CD4-positive, alpha-beta T cell treated with Interleukin-12 subunit alpha and Interleukin-12 subunit beta, for 1 hour (primary cell): Measurements from ENCODE around the gene ASB13.

Experiments
- DNase-seq: peaks from one replicate; pipeline ENCODE4 v3.0.0-alpha.2; 2020

ASB13 gene

GRCh38 chr10:5668429-5668828 lies 2.0 kb upstream of the ASB13 start:
- DNase-seq = no peak

DNA sequence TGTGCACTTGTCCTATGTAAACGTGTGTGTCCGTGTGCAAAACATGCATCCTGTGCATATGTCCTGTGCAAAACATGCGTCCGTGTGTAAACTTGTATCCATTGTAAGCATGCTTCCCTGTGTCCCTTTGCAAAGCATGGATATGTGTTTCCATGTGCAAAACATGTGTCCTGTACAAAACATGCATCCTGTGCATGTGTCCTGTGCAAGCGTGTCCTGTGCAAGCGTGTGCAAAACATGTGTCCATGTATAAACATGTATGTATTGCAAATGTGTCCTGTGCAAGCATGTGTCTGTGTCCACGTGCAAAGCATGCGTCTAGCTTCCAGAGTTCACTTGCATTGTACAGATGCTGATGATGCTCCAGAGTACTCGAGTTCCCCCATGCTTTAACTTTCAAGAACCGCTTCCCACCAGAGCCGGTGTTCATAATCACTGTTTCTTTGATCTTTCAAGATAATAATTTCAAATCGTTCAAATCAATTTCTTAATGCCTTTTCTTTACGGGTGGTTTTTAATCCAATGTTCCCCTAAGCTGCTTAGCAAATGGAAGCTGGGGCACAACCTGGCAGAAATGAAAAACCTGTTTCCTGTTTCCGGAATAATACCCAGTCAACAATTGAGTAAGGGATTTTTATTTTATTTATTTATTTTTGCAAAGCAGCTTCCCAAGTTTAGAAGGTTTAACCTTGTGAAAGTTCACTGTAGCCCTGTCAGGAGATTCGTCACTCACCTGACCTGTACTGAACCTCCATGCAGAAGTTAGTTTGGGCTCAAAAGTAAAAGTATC lies 641 bp upstream of the ASB13 start:
- no peak for DNase-seq

DNA sequence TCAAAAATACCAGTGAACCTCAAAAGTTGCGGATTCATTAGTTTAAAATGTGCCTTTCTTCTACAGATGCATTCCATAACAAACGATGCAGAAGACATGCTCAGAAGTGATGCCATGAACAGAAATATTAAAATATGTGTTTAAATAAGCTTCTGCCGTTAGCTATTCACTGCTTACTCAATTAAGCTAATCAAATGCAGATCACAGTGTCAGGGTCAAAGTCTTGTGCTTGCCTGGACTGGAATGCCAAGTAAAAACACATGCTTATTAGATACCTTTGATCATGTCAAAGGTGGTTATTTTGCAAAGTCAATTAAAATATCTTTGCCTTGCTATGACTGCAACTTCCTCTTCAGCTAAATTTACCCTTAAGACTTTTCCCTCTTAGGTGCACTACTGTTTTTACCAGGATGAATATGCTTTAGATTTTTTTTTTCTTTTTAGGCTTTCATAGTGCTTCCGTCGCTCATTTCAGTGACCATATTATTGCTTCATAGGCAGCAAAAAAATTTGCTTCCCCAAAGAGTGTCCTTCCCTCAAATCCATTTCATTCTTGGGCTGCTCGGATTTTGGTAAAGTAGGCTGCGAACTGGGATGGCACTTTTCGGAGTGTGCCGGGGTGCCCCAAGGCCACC lies 905 bp downstream of the ASB13 start:
- DNase-seq = no peak

- DNase-seq = no peak
These were observed 2.5 kb downstream of the ASB13 start for GRCh38 chr10:5663692-5664427.

DNA sequence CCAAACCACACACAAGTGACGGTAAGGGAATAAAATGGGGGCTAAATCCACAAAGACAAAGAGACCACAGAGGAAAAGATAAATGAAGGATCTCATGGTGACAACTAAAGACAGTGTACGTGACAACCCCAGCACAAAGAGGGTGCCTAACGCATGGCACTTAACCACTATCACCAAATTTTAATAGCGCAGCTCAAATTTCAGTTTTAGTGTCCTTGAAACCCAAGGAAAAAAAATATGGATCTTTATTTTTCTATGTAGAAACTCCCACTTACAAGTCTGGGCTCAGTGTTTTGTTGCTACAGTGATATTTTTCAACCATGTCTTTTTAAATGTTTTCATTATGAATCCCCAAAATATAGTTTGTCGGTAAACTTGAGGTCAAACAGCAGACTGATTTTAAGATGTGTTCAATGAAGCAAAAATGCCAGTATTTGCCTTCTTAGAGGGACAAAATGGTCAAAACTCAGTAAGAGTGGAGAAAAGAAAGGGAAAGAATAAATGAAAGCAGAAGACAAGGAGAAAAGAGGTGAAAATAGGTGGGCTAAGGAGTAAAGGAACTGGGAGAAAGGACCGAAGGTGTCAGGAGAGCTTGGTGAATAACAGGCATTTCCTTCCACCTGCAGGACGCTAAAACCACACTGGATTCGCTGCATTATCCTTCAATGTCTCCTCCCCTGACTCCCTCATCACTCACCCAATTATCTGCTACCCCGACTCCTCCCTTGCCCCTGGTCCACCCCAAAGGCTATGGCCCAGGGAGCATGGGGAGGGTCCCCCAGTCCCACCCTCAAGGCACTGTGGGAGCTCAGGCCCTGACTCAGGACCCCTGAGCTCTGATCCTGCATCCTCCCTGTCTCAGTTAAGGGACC lies 3.5 kb downstream of the ASB13 start:
- no peak for DNase-seq

GRCh38 chr10:5661043-5661442 lies 5.4 kb downstream of the ASB13 start:
- no peak for DNase-seq

DNA sequence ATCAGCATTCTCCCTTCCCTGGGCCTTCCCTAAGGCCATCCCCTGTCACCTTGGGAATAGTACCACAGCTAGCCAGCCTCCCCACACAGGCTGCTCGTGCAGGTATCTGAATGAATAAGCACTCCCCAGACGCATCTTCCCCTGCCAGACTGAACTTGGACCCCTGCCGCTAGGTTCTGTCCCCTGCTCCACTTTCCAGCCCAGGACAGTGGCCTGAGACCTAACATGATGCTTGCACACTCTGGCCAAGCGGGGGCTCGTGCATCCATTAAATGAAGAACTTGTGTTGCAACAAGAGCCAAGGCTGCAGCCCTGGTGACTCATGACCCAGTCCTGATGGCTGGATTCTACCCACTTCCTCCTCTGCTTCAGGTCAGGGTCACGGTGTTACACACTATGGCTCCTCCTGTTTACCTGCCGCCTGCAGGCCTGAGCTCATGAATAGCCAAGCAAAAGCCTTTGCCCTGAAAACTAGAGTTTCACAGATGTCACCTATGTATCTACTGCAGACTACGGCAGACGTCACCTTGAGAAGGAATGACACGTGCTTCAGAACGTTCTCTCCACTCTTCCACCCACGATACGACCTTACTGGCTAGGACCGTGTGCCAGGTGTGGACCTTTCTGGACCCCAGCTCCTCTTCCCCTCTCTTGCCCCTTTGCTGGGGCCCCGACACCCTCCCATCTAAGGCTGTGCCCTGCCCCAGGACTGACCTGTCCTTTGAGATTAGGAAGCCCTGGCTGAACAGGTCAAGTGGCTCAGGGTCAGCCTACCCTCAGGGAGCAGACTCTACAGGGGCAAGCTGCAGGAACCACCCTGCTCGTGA lies 6.5 kb downstream of the ASB13 start:
- no peak for DNase-seq

DNA sequence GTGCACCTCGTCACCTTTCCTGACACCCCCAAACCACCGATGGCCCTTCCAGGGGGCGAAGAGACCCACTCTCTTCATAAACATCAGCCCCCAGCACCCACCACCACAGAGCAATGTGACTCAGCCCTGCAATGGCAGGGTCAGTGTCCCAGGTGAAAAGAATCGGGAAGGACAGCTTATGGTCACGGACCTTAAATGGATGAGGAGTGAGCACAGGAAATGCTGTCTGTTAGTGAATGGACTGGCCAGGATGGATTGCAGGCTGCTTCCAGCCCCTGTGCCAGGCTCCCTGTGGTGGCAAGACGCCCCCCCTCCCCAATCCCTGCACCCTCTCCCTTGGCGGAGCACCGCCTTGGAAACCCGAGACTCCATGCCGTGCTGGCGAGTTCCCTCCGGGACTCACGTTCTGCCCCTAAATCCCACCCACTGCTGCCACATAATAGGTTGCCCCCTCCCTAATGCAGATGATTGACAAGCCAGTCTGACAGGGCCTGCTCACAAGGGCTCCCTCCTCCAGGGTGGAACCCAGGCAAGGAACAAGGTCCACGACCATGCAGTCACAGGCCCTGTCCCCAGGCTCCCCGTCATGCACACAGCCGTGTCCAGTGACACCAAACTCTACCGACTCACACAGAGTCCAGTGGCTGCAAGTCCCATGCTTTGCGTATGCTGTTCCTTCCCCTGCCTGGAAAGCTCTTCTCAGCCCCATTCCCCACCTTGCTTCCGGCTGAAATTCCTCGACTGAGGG lies 7.3 kb downstream of the ASB13 start:
- DNase-seq = no peak

DNA sequence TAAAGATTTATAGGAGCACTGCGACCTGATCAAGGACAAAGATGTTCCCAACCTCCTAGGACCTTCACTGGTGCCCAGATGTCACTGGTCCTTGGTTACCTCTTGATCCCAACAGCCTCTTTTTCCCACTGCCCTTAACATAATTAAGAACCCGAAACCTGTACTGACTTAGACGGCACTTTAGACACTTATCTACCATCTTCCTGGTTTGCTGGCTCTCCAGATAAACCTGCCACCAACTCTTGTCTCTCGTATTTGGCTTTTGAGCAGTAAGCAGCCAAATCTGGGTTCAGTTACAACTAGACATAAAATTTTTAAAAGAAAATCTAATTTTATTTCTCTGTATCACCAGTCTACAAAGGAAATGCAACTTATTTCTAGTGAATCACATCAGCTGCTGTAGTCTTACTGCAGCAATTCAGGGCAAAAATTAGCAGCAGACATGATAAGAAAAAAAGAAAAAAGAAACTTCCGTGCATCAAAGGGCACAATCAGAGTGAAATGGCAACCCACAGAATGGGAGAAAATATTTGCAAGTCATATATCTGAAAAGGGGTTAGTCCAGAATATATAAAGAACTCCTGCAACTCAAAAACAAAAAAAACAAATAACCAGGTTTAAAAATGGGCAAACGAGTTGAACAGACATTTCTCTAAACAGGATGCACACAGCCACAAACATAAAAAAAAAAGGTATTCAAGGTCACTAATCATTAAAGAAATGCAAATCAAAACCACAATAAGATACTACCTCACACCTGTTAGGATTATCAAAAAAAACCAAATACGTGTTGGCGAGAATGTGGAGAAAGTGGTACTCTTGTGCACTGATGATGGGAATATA lies 9.4 kb downstream of the ASB13 start:
- no peak for DNase-seq

DNA sequence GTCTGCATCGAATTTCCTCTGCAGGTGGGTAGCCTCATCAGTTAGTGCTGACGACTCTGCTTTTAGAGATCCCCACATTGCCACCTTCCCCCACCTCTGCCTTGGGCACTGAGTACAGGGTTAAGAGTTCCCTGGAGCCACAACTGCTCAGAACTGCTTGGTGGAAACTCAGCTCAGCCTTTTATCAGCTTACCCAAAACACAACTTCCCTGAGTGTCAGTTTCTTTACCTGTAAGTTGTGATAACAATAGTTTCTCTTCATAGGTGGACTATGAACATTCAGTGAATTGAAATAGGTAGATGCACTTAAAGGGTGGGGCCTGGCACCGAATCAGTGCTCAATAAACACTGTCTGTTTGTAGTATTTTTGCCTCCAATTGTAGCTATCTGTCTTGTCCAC lies 11.3 kb downstream of the ASB13 start:
- no peak for DNase-seq

DNA sequence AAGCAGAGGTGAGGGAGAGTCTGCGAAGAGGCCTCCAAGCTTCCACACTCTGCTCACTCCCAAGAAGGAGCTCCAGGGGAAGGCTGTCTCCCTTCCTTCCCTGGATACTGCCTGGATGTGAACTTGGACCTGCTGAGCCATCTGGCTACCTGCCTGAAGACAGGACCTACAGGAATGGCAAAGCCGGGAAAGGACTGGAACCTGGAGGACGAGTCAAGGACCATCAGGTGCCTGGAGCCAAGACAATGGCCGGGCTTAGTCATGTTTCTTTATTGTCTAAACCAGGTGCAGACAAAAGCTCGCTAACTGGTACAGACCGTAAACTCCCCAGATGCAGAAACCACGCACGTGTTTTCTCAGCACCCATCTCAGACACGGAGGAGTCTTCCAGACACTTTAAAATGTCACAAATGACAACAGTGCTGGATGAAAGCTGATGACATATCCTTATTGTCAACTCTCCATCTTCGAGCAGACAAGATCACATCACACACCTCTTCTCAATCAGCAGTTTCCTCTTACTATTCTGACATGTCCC lies 12.1 kb downstream of the ASB13 start:
- no peak for DNase-seq

DNA sequence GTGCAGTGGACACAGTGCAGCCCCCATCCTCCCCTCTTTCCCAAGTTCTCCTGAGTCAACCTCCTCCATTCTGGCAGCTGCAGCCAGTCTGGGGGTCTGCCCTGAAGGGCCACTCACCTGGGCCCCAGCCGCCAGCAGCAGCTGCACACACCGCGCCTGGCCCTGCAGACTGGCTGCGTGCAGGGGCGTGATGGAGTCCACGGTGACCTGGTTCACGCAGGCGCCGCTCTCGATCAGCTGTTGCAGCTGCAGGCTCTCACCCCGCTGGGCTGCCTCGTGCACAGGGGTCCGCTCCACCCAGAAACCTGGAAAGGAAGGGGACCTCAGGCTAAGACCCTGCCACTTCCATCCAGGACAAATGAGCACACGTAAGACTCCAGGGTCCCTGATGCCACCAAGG lies 13.6 kb downstream of the ASB13 start:
- no peak for DNase-seq

DNA sequence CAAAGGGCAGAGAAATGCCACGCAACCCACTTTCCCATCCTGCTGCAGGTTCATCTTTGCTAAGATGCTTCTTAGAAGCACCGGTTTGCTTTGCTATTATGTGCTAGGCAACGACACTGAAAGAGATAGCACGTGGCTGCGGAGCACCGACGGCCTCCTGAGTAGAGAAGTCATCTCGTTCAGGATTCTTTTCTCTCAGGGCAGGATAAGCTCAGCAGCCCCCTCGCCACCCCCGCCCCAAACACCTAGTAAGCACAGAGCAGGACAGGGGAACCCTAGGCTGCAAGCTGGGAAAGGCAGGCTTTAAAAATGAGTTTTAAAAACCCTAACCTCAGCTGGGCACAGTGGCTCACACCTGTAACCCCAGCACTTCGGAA lies 15.0 kb downstream of the ASB13 start:
- DNase-seq = no peak

DNA sequence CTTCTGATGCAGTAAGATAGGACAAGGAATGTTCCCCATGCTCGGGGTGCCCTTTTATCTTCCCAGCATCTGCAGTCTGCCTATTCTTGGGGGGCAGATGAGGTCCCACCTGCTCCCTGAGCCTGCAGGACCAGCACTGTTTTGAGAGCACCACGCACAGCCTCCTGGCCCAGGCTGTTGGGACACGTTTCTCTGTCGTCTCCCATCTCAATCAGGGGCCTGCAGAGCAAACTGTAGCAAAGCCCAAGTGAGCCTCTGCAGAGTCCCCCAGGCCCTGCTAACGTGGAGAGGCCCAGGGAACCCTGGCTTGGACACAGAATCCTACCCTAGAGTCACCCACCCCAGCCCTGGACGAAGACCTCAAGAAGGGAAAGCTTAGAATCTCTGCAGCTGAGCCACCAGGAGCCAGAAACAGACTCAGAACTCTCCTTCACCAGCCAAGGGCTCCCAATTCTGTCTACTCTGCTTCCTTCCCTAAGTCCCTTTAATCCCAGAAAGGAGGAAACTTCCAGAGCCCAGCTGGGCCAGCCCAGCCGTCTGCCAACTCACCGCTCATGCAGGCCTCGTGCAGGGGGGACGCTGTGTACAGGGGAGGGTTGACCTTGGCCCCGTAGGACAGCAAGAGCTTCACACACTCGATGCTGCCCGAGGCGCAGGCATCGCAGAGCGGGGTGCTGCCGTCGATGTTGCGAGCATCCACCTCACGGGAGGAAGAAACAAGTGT lies 15.6 kb downstream of the ASB13 start:
- no peak for DNase-seq

DNA sequence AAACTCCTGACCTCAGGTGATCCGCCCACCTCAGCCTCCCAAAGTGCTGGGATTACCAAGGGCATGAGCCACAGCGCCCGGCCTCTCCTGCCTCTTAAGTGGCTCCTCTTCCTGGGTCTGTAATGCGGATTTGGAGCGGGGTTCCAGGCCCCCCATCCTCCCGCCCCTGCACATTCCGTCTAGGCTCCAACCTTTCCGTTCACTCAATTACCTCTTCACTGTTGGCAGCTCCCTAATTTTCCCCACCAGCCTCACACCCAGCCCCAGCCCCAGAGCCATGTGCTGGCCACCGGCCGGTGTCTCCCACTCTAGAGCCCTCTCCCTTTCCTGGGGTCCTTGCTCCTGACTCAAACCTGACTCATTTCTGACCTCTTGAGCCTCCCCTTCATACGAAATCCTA lies 16.6 kb downstream of the ASB13 start:
- DNase-seq = no peak

- DNase-seq = no peak
These were observed 17.6 kb downstream of the ASB13 start for GRCh38 chr10:5648494-5649457.

DNA sequence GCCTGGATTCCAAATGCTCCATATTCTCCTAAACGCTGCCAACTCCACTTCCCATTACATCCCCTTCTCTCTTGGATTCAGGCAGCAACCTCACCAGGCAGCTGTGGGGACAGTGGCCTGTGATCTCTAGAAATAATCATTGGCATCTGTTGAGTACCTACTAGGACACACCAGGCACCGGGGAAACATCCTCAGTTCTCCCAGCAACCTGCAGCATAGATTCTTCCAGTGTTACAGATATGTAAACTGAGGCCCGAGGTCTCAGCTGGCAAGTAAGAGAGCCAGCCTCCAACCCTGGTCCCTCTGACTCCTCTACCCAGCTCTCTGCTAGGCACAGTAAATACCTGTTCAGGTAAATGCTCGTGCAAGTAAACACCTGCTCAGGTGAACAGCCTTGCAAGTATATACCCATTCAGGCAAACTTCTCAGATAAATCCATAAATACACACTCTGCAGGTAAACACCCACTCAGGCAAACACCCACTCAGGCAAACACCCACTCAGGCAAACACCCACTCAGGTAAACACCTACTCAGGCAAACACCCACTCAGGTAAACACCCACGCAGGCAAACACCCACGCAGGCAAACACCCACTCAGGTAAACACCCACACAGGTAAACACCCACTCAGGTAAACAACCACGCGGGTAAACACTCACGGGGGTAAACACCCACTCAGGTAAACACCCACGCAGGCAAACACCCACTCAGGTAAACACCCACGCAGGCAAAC lies 18.7 kb downstream of the ASB13 start:
- DNase-seq = no peak
